Omental fat pad (tissue), 4 donors: Measurements from ENCODE around the gene DNAH10. TPM values are rescaled to one million over a fixed set of nuclear protein-coding genes. Genes with fewer than 3 reads are reported as not detected.
"Not testable (repeated sequence)": the region's sequence is repeated elsewhere in the genome, so short reads cannot be mapped to it uniquely, and the experiment has no call there.

Experiments
- ATAC-seq: fragments of 150-250 bp; one replicate; pipeline ENCODE4 v1.9.1; 2016; ENCODE audit warnings: mild to moderate bottlenecking, moderate library complexity; ENCODE audit not compliant: low FRiP score
- DNase-seq: peaks from one replicate; pipeline ENCODE4 v3.0.0-alpha.2; 2019; ENCODE audit warnings: low spot score
- total RNA-seq, 4 donors: library from RNA; depleted of rRNA; stranded (reverse); fragments of >200 nt; gene quantifications; one replicate each; pipeline ENCODE4 v1.1.0, GENCODE V29; 2016
- TF ChIP-seq, protein P1 (sequence below), 3 donors: fragments of 450-650 bp; IDR thresholded peaks; one replicate each; pipeline ENCODE4 v1.5.1; 2016 to 2017; ENCODE audit warnings: antibody characterized with exemption in 3 of 3, mild to moderate bottlenecking in 3 of 3, moderate library complexity in 2 of 3

Gene DNAH10
- total RNA-seq, 4 donors from 2014 or later: 0.06 to 2.3 (median 0.48) TPM; not detected in 1

DNA sequence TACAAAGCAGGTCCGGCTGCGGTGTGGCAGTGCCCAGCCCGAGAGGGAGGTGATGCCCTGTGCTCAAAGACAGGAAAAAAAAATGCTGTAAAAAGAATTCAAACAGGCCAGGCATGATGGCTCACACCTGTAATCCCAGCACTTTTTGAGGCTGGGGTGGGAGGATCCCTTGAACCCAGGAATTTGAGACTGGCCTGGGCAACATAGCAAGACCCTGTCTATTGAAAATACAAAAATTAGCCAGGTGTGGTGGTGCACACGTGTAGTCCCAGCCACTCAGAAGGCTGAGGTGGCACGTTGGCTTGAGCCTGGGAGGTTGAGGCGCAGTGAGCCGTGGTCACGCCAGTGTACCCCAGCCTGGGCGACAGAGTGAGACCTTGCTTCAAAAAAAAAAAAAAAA, 26.4 kb downstream of the DNAH10 start:
- no peak for DNase-seq
- ATAC-seq: no peak
- TF ChIP-seq, protein P1, sequence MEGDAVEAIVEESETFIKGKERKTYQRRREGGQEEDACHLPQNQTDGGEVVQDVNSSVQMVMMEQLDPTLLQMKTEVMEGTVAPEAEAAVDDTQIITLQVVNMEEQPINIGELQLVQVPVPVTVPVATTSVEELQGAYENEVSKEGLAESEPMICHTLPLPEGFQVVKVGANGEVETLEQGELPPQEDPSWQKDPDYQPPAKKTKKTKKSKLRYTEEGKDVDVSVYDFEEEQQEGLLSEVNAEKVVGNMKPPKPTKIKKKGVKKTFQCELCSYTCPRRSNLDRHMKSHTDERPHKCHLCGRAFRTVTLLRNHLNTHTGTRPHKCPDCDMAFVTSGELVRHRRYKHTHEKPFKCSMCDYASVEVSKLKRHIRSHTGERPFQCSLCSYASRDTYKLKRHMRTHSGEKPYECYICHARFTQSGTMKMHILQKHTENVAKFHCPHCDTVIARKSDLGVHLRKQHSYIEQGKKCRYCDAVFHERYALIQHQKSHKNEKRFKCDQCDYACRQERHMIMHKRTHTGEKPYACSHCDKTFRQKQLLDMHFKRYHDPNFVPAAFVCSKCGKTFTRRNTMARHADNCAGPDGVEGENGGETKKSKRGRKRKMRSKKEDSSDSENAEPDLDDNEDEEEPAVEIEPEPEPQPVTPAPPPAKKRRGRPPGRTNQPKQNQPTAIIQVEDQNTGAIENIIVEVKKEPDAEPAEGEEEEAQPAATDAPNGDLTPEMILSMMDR (IDR thresholded peaks at IDR 0.05): no peak

DNA sequence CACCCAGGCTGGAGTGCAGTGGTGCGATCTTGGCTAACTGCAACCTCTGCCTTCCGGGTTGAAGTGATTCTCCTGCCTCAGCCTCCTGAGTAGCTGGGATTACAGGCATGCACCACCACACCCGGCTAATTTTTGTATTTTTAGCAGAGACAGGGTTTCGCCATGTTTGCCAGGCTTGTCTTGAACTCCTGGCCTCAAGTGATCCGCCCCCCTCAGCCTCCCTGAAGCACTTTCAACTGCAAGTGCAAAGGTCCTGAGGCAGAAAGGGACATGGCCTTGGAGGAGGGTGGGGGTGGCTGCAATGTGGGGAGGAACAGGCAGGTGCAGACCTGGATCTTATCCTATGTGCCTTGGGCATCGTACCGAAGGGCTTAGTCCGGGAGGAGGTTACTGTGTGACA, 27.3 kb downstream of the DNAH10 start:
- ATAC-seq, DNase-seq: not testable (repeated sequence)

GRCh38 chr12:123790905-123791467, 28.9 kb downstream of the DNAH10 start:
- DNase-seq (no peak), ATAC-seq (no peak)
- TF ChIP-seq, protein P1 (IDR thresholded peaks at IDR 0.05): no peak

DNA sequence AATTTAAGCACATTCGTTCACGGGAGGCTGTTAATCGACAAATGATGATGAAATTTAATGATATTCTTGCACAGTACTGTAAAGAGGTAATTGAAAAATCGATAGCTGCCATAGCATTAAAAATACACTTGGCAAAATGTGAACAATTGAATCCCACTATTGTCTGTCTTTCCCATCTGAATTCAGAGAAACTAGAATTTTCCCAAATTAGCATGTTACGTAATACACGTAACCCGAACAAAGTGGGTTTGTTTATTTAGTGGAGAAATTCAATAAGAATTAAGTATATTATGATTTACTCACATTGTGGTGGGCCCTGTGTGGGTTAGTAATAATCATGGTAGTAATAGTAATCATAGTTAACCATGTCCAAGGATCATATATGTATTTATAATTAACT, 31.9 kb downstream of the DNAH10 start:
- TF ChIP-seq, protein P1 (IDR thresholded peaks at IDR 0.05): no peak
- ATAC-seq (no peak), DNase-seq (no peak)

GRCh38 chr12:123798518-123798917, 36.4 kb downstream of the DNAH10 start:
- ATAC-seq (no peak), DNase-seq (no peak)
- TF ChIP-seq, protein P1 (IDR thresholded peaks at IDR 0.05): no peak

DNA sequence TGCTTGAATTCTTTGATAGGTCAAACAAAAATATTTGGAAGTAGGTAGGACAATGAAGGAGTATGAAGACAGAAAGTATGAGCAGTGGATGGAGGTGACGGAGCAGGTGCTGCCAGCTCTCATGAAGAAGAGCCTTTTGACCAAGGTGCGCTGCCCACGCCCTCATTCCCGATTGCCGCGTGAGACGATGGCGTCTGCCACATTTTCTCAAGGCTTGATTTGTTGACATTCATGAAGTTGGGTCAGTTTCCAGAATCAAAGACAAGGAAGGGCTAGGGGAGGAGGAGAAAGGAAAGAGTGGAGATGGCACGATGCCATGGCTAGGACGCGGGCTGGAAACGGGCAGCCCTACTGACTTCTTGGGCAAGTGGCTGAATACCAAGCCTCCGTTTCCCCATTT, 37.1 kb downstream of the DNAH10 start:
- DNase-seq (no peak), ATAC-seq (no peak)
- TF ChIP-seq, protein P1 (IDR thresholded peaks at IDR 0.05): no peak

DNA sequence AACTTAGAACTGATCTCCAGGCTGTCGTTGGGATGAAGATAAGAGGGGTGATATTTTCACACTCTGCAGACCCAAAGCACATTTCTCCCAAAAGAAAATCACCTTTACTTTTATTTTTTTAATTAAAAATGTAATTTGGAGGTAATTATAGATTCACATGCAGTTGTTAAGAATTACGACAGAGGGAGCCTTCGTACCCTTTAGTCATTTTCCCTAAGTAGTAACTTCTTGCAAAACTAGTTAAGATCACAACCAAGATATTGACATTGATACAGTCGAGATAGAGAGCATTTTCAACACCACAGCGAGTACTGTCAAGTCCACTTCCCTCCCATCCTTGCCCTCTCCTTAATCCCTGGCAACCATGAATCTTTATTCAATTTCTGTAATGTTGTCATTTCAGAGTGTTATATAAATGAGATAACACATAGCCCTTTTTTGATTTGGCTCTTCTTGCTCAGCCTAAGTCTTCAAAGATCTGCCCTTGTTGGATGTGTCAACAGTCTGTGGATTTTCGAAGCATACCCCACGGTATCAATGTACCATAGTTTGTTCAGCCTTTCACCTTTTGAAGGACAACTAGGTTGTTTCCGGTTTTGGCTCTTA, 39.6 kb downstream of the DNAH10 start:
- no peak for ATAC-seq
- TF ChIP-seq, protein P1 (IDR thresholded peaks at IDR 0.05): no peak
- DNase-seq: no peak
